ENCODE data around the gene MALT1. TPM values are rescaled to one million over a fixed set of nuclear protein-coding genes. Genes with fewer than 3 reads are reported as not detected.

MALT1 gene
- total RNA-seq, 2 donors from 2014 or later: 17.7 to 28.8 TPM

DNA sequence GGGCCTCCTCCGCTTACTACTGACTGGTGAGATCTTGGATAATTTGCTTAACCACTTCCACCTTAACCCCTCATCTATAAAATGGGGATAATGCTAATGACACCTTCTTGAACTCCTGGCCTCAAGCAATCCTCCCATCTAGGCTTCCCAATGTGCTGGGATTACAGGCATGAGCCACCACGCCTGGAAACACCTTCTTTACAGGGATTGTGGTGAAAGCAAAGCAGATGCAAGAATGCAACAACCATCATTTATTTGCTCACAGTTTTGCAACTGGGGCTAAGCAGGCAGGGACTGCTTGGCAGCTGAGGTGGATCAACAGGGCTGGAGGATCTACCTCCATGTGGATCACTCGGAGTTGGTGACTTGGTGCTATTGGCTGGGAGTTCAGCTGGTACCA, 117.2 kb downstream of the MALT1 start:
- Histone ChIP-seq H3K36me3 (no peaks in the 10 kb centered on the region), H3K27ac (peak overlapping the region in 1 of 2 donors; percentile 33), H3K27me3 (replicated peaks; ENCODE audit: insufficient read depth) (no peaks in the 10 kb centered on the region), H3K9me3 (no peaks in the 10 kb centered on the region), H3K4me3 (no peak overlapping the region), H3K4me1 (ENCODE audit: control insufficient read depth in 1 of 2, low read depth in 2 of 2) (peaks cover 13 to 35% of the 10 kb centered on the region in 2 donors)
- DNase-seq (ENCODE audit: low spot score): no peak
- no peak for ATAC-seq (ENCODE audit: insufficient number of reproducible peaks, low FRiP score, low read depth)
- TF ChIP-seq, protein P1, sequence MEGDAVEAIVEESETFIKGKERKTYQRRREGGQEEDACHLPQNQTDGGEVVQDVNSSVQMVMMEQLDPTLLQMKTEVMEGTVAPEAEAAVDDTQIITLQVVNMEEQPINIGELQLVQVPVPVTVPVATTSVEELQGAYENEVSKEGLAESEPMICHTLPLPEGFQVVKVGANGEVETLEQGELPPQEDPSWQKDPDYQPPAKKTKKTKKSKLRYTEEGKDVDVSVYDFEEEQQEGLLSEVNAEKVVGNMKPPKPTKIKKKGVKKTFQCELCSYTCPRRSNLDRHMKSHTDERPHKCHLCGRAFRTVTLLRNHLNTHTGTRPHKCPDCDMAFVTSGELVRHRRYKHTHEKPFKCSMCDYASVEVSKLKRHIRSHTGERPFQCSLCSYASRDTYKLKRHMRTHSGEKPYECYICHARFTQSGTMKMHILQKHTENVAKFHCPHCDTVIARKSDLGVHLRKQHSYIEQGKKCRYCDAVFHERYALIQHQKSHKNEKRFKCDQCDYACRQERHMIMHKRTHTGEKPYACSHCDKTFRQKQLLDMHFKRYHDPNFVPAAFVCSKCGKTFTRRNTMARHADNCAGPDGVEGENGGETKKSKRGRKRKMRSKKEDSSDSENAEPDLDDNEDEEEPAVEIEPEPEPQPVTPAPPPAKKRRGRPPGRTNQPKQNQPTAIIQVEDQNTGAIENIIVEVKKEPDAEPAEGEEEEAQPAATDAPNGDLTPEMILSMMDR (IDR thresholded peaks at IDR 0.05): no peak

DNA sequence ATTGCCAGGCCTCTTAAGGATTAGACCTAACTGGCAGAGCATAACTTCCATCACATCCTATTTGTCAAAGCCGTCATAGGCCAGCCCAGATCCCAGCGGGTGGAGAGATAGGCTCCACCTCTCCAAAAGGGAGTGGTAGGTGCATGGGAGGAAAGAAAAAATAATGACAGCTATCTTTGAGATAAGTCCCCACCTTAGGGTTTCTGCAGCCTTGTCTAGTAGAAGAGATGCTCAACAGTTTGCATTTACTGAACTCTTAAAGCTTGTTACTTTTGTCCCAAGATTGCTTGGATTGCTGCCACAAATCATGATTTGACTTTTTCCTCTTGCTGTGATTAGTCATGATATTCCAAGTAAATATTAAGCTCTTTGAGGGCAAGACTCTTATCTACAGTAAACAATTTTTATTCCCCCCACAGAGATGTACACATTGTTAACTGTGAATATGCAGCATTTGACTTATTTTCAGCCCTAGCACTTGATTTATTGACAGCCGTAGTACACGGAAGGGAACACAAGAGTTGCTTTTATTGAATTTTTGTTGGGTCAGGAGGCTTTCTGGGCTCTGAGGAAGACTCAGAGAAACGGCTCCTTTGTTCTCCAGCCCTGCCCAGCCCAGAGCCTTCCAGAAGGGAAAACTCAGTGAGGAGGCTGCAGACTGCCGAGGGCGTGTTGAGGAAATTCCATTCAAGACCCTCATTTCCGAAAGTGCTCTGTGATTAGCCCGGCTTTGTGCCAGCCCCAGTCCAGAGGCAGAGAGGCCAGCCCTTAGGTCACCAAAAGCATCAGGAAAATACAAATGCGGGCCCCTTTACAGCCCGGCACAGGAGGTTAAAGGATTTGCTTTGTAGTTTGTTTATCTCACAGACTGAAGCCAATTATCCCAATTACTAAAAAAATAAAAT, 118.0 kb downstream of the MALT1 start:
- TF ChIP-seq, protein P1 (IDR thresholded peaks at IDR 0.05): no peak
- Histone ChIP-seq H3K9me3 (no peaks in the 10 kb centered on the region), H3K4me3 (no peak overlapping the region), H3K27me3 (replicated peaks; ENCODE audit: insufficient read depth) (no peaks in the 10 kb centered on the region), H3K36me3 (no peaks in the 10 kb centered on the region), H3K27ac (peak overlapping the region in 1 of 2 donors; percentile 33), H3K4me1 (ENCODE audit: control insufficient read depth in 1 of 2, low read depth in 2 of 2) (peaks cover 13 to 34% of the 10 kb centered on the region in 2 donors)
- DNase-seq (ENCODE audit: low spot score): no peak
- no peak for ATAC-seq (ENCODE audit: insufficient number of reproducible peaks, low FRiP score, low read depth)

GRCh38 chr18:58789876-58790240, 118.6 kb downstream of the MALT1 start:
- H3K27ac ChIP-seq: peak overlapping the region in 1 of 2 donors; percentile 33
- TF ChIP-seq, protein P1 (IDR thresholded peaks at IDR 0.05): no peak
- no peak for DNase-seq (ENCODE audit: low spot score)

GRCh38 chr18:58792086-58792485, 120.8 kb downstream of the MALT1 start:
- Histone ChIP-seq H3K27me3 (replicated peaks; ENCODE audit: insufficient read depth) (no peaks in the 10 kb centered on the region), H3K9me3 (no peaks in the 10 kb centered on the region), H3K27ac (no peak overlapping the region), H3K4me3 (no peak overlapping the region), H3K36me3 (no peaks in the 10 kb centered on the region), H3K4me1 (ENCODE audit: control insufficient read depth in 1 of 2, low read depth in 2 of 2) (peaks cover 0 to 13% of the 10 kb centered on the region in 2 donors)
- no peak for ATAC-seq (ENCODE audit: insufficient number of reproducible peaks, low FRiP score, low read depth)
- no peak for DNase-seq (ENCODE audit: low spot score)
- TF ChIP-seq, protein P1 (IDR thresholded peaks at IDR 0.05): no peak

More at GRCh38 chr18:58789876-58790240, 118.6 kb downstream of the MALT1 start:
- Histone ChIP-seq H3K9me3 (no peaks in the 10 kb centered on the region), H3K36me3 (no peaks in the 10 kb centered on the region), H3K4me3 (no peak overlapping the region), H3K27me3 (replicated peaks; ENCODE audit: insufficient read depth) (no peaks in the 10 kb centered on the region), H3K4me1 (ENCODE audit: control insufficient read depth in 1 of 2, low read depth in 2 of 2) (peaks cover 10 to 28% of the 10 kb centered on the region in 2 donors)
- ATAC-seq (ENCODE audit: insufficient number of reproducible peaks, low FRiP score, low read depth): no peak

DNA sequence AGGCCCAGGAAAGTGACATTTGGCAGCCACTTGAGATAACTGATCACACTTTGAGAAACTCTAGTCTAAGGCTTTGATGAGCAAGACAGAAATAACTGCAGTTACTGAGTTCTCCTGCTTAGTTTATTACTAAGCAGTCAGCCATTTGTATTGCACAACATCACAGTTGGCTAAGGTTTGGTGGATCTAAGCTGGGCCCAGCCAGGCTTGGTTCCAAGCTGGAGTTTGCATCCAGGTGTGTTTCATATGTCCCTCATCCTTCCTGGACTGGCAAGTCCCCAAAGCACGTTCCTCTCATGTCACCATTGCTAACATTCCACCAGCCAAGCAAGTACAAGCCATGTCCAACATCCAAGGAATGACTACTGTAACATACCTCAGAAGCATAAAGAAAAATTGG, 122.1 kb downstream of the MALT1 start:
- Histone ChIP-seq H3K27me3 (replicated peaks; ENCODE audit: insufficient read depth) (no peaks in the 10 kb centered on the region), H3K4me1 (ENCODE audit: control insufficient read depth in 1 of 2, low read depth in 2 of 2) (peaks cover 0 to 13% of the 10 kb centered on the region in 2 donors), H3K4me3 (no peak overlapping the region), H3K9me3 (no peaks in the 10 kb centered on the region), H3K27ac (no peak overlapping the region), H3K36me3 (no peaks in the 10 kb centered on the region)
- TF ChIP-seq, protein P1 (IDR thresholded peaks at IDR 0.05): no peak
- DNase-seq (ENCODE audit: low spot score): peak; percentile 12
- peak; percentile 73 for ATAC-seq (ENCODE audit: insufficient number of reproducible peaks, low FRiP score, low read depth)

Measured in thoracic aorta (tissue), 2 donors.